HepG2 (cell line): ENCODE data around the gene NKX1-2. TPM values are rescaled to one million over a fixed set of nuclear protein-coding genes. Genes with fewer than 3 reads are reported as not detected.
A peak's percentile ranks its signal among the peaks of the same experiment; 100 is the strongest.

Experiments
- ATAC-seq: fragments of 200-7000 bp; cut with Tn5 transposase; 3 replicates; pipeline ENCODE4 v1.9.1; 2020; ENCODE audit warnings: mild to moderate bottlenecking, moderate library complexity
- BruUV-seq: library from RNA; stranded (reverse); fragments of 400-500 nt; replicated peaks from 2 replicates; lab custom pipeline; 2021; lab: Mats Ljungman, UMichigan
- CTCF ChIA-PET: fragments of 300-600 bp; formaldehyde crosslinking; extraction: SDS; loops from one replicate; lab custom pipeline; 2021; ENCODE audit warnings: low total read pairs, inconsistent platforms, low intra/inter-chr PET ratio; lab: Yijun Ruan, JAX
- POLR2A ChIA-PET: fragments of 350-600 bp; sonication (Branson Sonifier 250); formaldehyde crosslinking; loops from one replicate; lab custom pipeline; 2020; ENCODE audit warnings: antibody characterized with exemption, inconsistent platforms; lab: Yijun Ruan, JAX
- DNase-seq: peaks from one replicate; pipeline ENCODE4 v3.0.0-alpha.2; 2015; ENCODE audit warnings: low spot score
- FAIRE-seq: peaks from 3 replicates; lab custom pipeline; 2011; peaks lifted over from hg19 to GRCh38; lab: Jason Lieb, UNC
- H2AFZ ChIP-seq: one replicate; pipeline ENCODE4 v1.6.1; 2011; ENCODE audit warnings: low read length, inconsistent platforms
- H3K27ac ChIP-seq: fragments of 300-600 bp; 3 replicates; pipeline ENCODE4 v1.8.0; 2011; ENCODE audit warnings: mixed run types, mild to moderate bottlenecking, mixed read lengths, low read length, inconsistent platforms; ENCODE audit not compliant: insufficient read depth; ENCODE audit errors: extremely low read length
- H3K27me3 ChIP-seq, 2 experiments: fragments of 200-600 bp in 1 of 2; 2 replicates in 1 of 2; 3 replicates in 1 of 2; pipeline versions ENCODE4 v1.6.0 to v1.8.0; 2011; ENCODE audit warnings: low read length in 2 of 2, mild to moderate bottlenecking in 2 of 2, moderate library complexity in 2 of 2, inconsistent platforms in 1 of 2; ENCODE audit not compliant: insufficient read depth in 2 of 2, control insufficient read depth in 1 of 2
- H3K36me3 ChIP-seq, 2 experiments: fragments of 200-600 bp in 1 of 2; replicated peaks in 1 of 2; 2 replicates in 1 of 2; 3 replicates in 1 of 2; pipeline versions ENCODE4 v1.5.1 to v1.8.0; 2011; ENCODE audit warnings: low read length in 2 of 2, inconsistent platforms in 1 of 2; ENCODE audit not compliant: insufficient read depth in 2 of 2, control insufficient read depth in 1 of 2
- H3K4me1 ChIP-seq: 2 replicates; pipeline ENCODE4 v1.5.1; 2012; ENCODE audit warnings: low read length, inconsistent platforms; ENCODE audit not compliant: insufficient read depth
- H3K4me2 ChIP-seq: 2 replicates; pipeline ENCODE4 v1.6.0; 2011; ENCODE audit warnings: low read depth, low read length, inconsistent platforms
- H3K4me3 ChIP-seq, 3 experiments: fragments of 200-600 bp in 1 of 3; sonication (generic), shearing (Covaris generic) in 1 of 3; replicated peaks in 1 of 3; 2 replicates each; pipeline ENCODE4 v1.5.1; 2011 to 2016; ENCODE audit warnings: low read length in 3 of 3, inconsistent platforms in 2 of 3, low read depth in 2 of 3, mild to moderate bottlenecking in 2 of 3, control low read depth in 1 of 3, mixed read lengths in 1 of 3; ENCODE audit not compliant: insufficient read depth in 1 of 3
- H3K79me2 ChIP-seq: one replicate; pipeline ENCODE4 v1.6.1; 2011; ENCODE audit warnings: low read length, inconsistent platforms; ENCODE audit not compliant: insufficient read depth
- H3K9ac ChIP-seq: 2 replicates; pipeline ENCODE4 v1.6.0; 2011; ENCODE audit warnings: mild to moderate bottlenecking, low read depth, low read length, inconsistent platforms; ENCODE audit not compliant: insufficient read depth
- H3K9me3 ChIP-seq: 2 replicates; pipeline ENCODE4 v1.5.1; 2012; ENCODE audit warnings: mild to moderate bottlenecking, low read length
- H4K20me1 ChIP-seq: 2 replicates; pipeline ENCODE4 v1.6.0; 2011; ENCODE audit warnings: inconsistent platforms, mild to moderate bottlenecking, low read length, moderate library complexity; ENCODE audit not compliant: insufficient read depth
- CBX2 ChIP-seq, 2 experiments: fragments of 200-600 bp in 1 of 2; sonication (generic); formaldehyde crosslinking in 1 of 2; IDR thresholded peaks; 2 replicates each; pipeline versions ENCODE4 v1.7.0 to v1.8.1; 2018 to 2022; ENCODE audit warnings: low read depth in 2 of 2, low read length in 1 of 2, mild to moderate bottlenecking in 1 of 2, missing genetic modification reagents in 1 of 2
- CCAR2 ChIP-seq: fragments of 200-400 bp; formaldehyde crosslinking; optimal IDR thresholded peaks from 2 replicates; pipeline ENCODE3; 2018; ENCODE audit warnings: low read depth, mild to moderate bottlenecking, low read length, moderate library complexity
- CREBL2 ChIP-seq: sonication (generic); formaldehyde crosslinking; IDR thresholded peaks from 2 replicates; pipeline ENCODE4 v1.8.1; 2023; ENCODE audit warnings: missing genetic modification reagents, mild to moderate bottlenecking, borderline replicate concordance
- FOXA1 ChIP-seq, 2 experiments: fragments of 450-650 bp in 1 of 2; sonication (generic) in 1 of 2; formaldehyde crosslinking in 1 of 2; IDR thresholded peaks; 2 replicates each; pipeline versions ENCODE4 v1.4.0 to v1.6.1; 2016 to 2020; ENCODE audit warnings: missing genetic modification reagents in 1 of 2
- HNF4A ChIP-seq: sonication (generic); formaldehyde crosslinking; IDR thresholded peaks from 2 replicates; pipeline ENCODE4 v1.4.0; 2020; ENCODE audit warnings: missing genetic modification reagents
- HOXA3 ChIP-seq: sonication (generic); formaldehyde crosslinking; IDR thresholded peaks from 2 replicates; pipeline ENCODE4 v1.5.0; 2020; ENCODE audit warnings: missing genetic modification reagents
- KDM1A ChIP-seq: IDR thresholded peaks from 2 replicates; pipeline ENCODE4 v1.6.1; 2016; ENCODE audit warnings: missing compliant biosample characterization
- LCORL ChIP-seq, 2 experiments: fragments of 450-650 bp in 1 of 2; sonication (generic) in 1 of 2; formaldehyde crosslinking in 1 of 2; IDR thresholded peaks; 2 replicates each; pipeline versions ENCODE4 v1.5.0 to v1.6.1; 2017 to 2020; ENCODE audit warnings: antibody characterized with exemption in 1 of 2, missing genetic modification reagents in 1 of 2
- MAZ ChIP-seq, 2 experiments: sonication (generic) in 1 of 2; formaldehyde crosslinking in 1 of 2; IDR thresholded peaks; 2 replicates each; pipeline versions ENCODE4 v1.5.0 to v1.6.1; 2012 to 2020; ENCODE audit warnings: low read depth in 2 of 2, mild to moderate bottlenecking in 2 of 2, borderline replicate concordance in 1 of 2, improper control_type of control experiment in 1 of 2, low read length in 1 of 2, missing genetic modification reagents in 1 of 2, moderate library complexity in 1 of 2
- MEF2D ChIP-seq: sonication (generic); formaldehyde crosslinking; IDR thresholded peaks from 2 replicates; pipeline ENCODE4 v1.5.1; 2020; ENCODE audit warnings: mild to moderate bottlenecking, missing genetic modification reagents
- MXD4 ChIP-seq: IDR thresholded peaks from 2 replicates; pipeline ENCODE4 v1.6.1; 2016; ENCODE audit warnings: mild to moderate bottlenecking, missing biosample characterization, missing genetic modification reagents
- PITX1 ChIP-seq: sonication (generic); formaldehyde crosslinking; IDR thresholded peaks from 2 replicates; pipeline ENCODE4 v1.5.1; 2020; ENCODE audit warnings: mild to moderate bottlenecking, missing genetic modification reagents
- POGK ChIP-seq: sonication (generic); formaldehyde crosslinking; conservative IDR thresholded peaks from 2 replicates; pipeline ENCODE4 v1.8.0; 2022; ENCODE audit warnings: mild to moderate bottlenecking, moderate library complexity, missing genetic modification reagents
- PPARG ChIP-seq: conservative IDR thresholded peaks from 2 replicates; pipeline ENCODE4 v1.6.1; 2016; ENCODE audit warnings: missing biosample characterization, missing genetic modification reagents
- RFXANK ChIP-seq: IDR thresholded peaks from 2 replicates; pipeline ENCODE4 v1.6.1; 2016
- SPEN ChIP-seq: sonication (generic); formaldehyde crosslinking; IDR thresholded peaks from 2 replicates; pipeline ENCODE4 v1.5.1; 2020; ENCODE audit warnings: low read depth, mild to moderate bottlenecking, missing genetic modification reagents
- TBX2 ChIP-seq: sonication (generic); formaldehyde crosslinking; IDR thresholded peaks from 2 replicates; pipeline ENCODE4 v1.5.0; 2020; ENCODE audit warnings: missing genetic modification reagents, mild to moderate bottlenecking, borderline replicate concordance
- ZFX ChIP-seq: sonication (generic); formaldehyde crosslinking; IDR thresholded peaks from 2 replicates; pipeline ENCODE4 v1.4.0; 2020; ENCODE audit warnings: mild to moderate bottlenecking, low read depth, missing genetic modification reagents, moderate library complexity
- ZNF335 ChIP-seq: sonication (generic); formaldehyde crosslinking; IDR thresholded peaks from 2 replicates; pipeline ENCODE4 v1.4.0; 2020; ENCODE audit warnings: missing genetic modification reagents
- ZNF441 ChIP-seq: sonication (generic); formaldehyde crosslinking; IDR thresholded peaks from 2 replicates; pipeline ENCODE4 v1.7.0; 2021; ENCODE audit warnings: missing genetic modification reagents, borderline replicate concordance
- ZNF746 ChIP-seq: sonication (generic); formaldehyde crosslinking; IDR thresholded peaks from 2 replicates; pipeline ENCODE4 v1.8.0; 2022; ENCODE audit warnings: mild to moderate bottlenecking, missing genetic modification reagents
- ZSCAN12 ChIP-seq: sonication (generic); formaldehyde crosslinking; IDR thresholded peaks from 2 replicates; pipeline ENCODE4 v1.9.0; 2021; ENCODE audit warnings: mild to moderate bottlenecking, missing genetic modification reagents
- WGBS: methylation state at CpG from one replicate; pipeline ENCODE4 v1.1.6; 2017; ENCODE audit warnings: low lambda C conversion rate; 5-methylcytosine and 5-hydroxymethylcytosine counted together
- in situ Hi-C: cut with HindIII; loops from 2 replicates; pipeline ENCODE4 v1.10.0; 2017; ENCODE audit warnings: low pct_unique_long_range_greater_than_20kb; ENCODE audit not compliant: extremely low pct_ligation_motif_present
- intact Hi-C: fragments of 100-400 bp; cut with micrococcal nuclease; formaldehyde crosslinking; loops from one replicate; pipeline ENCODE4 v1.10.0; 2022; ENCODE audit not compliant: unreplicated experiment
- polyA plus RNA-seq, 8 experiments: library from polyadenylated mRNA; depleted of rRNA in 3 of 8; stranded (reverse) in 7 of 8; unstranded in 1 of 8; fragments of >200 nt; fragmentation: Illumina TruSeq in 4 of 8; extraction: Trizol in 4 of 8; gene quantifications; 2 replicates each; pipeline versions ENCODE4 v1.2.1 to v1.2.3, GENCODE V29; 2011 to 2016; ENCODE audit warnings: low read depth in 4 of 8, missing spikeins in 1 of 8, mixed read lengths in 1 of 8; ENCODE audit not compliant: insufficient read depth in 1 of 8
- total RNA-seq, 5 experiments: library from RNA; depleted of rRNA; stranded (reverse); fragments of >200 nt; fragmentation: Illumina TruSeq; extraction: Trizol; gene quantifications; 2 replicates each; pipeline ENCODE4 v1.2.3, GENCODE V29; 2016; ENCODE audit warnings: low read depth in 1 of 5

NKX1-2 gene
- total and polyA plus RNA-seq, 2 of the 13 experiments (the other 11 are each of a cell fraction or from before 2014, with no cell fraction given), result not detected

GRCh38 chr10:124476043-124476725 is 26.3 kb upstream of the NKX1-2 start:
- H3K4me2 ChIP-seq, result peak overlapping the region; percentile 100
- H3K27me3 ChIP-seq, result no peaks in the 10 kb centered on the region
- H3K9ac ChIP-seq, result peak overlapping the region; percentile 55
- CTCF ChIA-PET, result no interaction called here
- in situ Hi-C loops, result no loop called here
- POLR2A ChIA-PET, result interaction anchor here (1.0 to 1.9 kb wide), 8 partner anchors 8 to 412 kb away, joined by 3 to 11 read pairs (median 7); partner anchors contain the start of genes LHPP and OAT
- ATAC-seq (peak; percentile 65), FAIRE-seq (peak; percentile 73), DNase-seq (peak; percentile 80)
- intact Hi-C loops, result no loop called here
- H3K4me1 ChIP-seq, result peaks cover 79% of the 10 kb centered on the region
- 23% methylated on average over 14 of the region's 23 CpGs for WGBS
- no peak overlapping the region for H2AFZ ChIP-seq
- no peaks in the 10 kb centered on the region for H3K9me3 ChIP-seq
- H3K4me3 ChIP-seq, result peak overlapping the region; percentile 42 to 67 (median 54); a peak in 5 of 6 replicates
- H3K27ac ChIP-seq, result peak overlapping the region; percentile 57
- H3K79me2 ChIP-seq, result no peaks in the 10 kb centered on the region
- no peaks in the 10 kb centered on the region for H3K36me3 ChIP-seq
- H4K20me1 ChIP-seq, result no peaks in the 10 kb centered on the region
- BruUV-seq, result no TSS peak
- TF ChIP-seq TBX2 (CRISPR knock-in tag) (peak; percentile 67), ZNF441 (peak; percentile 78; the same call in 1 of the 2 replicates), RFXANK (CRISPR knock-in tag) (no peak), CBX2 (IDR thresholded peaks at IDR 0.05; ENCODE audit: low read depth, low read length) (no peak), CBX2 (CRISPR knock-in tag; IDR thresholded peaks at IDR 0.05; ENCODE audit: low read depth) (no peak), ZNF746 (CRISPR knock-in tag) (no peak), LCORL (IDR thresholded peaks at IDR 0.05) (no peak), LCORL (CRISPR knock-in tag; IDR thresholded peaks at IDR 0.05) (peak; percentile 87), MXD4 (CRISPR knock-in tag) (no peak), MAZ (IDR thresholded peaks at IDR 0.05; ENCODE audit: borderline replicate concordance, low read depth, low read length) (no peak), MAZ (CRISPR knock-in tag; IDR thresholded peaks at IDR 0.05; ENCODE audit: low read depth) (peak; percentile 66; the same call in 1 of the 2 replicates), HNF4A (CRISPR knock-in tag) (peak; percentile 94), PPARG (CRISPR knock-in tag) (no peak), HOXA3 (CRISPR knock-in tag) (peak; percentile 80), KDM1A (CRISPR knock-in tag) (0 out of 2 replicates have a peak, but pooled peaks have one; percentile 12), MEF2D (CRISPR knock-in tag) (0 out of 2 replicates have a peak, but pooled peaks have one; percentile 24), POGK (CRISPR knock-in tag) (peak; percentile 54; the same call in 1 of the 2 replicates), ZFX (CRISPR knock-in tag) (peak; percentile 46; the same call in 1 of the 2 replicates), CREBL2 (CRISPR knock-in tag) (peak; percentile 38; the same call in 1 of the 2 replicates), PITX1 (peak; percentile 32; the same call in 1 of the 2 replicates), FOXA1 (IDR thresholded peaks at IDR 0.05) (no peak), FOXA1 (CRISPR knock-in tag; IDR thresholded peaks at IDR 0.05) (0 out of 2 replicates have a peak, but pooled peaks have one; percentile 33), ZNF335 (peak; percentile 51; the same call in 1 of the 2 replicates), CCAR2 (no peak), SPEN (0 out of 2 replicates have a peak, but pooled peaks have one; percentile 23), ZSCAN12 (CRISPR knock-in tag) (no peak)
